Camera-type eye (tissue), 1 donor: ENCODE data around the gene ARF6. TPM values are rescaled to one million over a fixed set of nuclear protein-coding genes. Genes with fewer than 3 reads are reported as not detected.

Source experiments
- total RNA-seq: library from RNA; depleted of rRNA; stranded (reverse); fragments of >200 nt; gene quantifications from one replicate; pipeline ENCODE4 v1.2.3, GENCODE V29; 2014

The ARF6 gene
- 45.0 TPM for total RNA-seq

GRCh38 chr14:49892636-49893308 is at the start of gene ARF6:
Gene ARF6 (plus strand): TSS chr14:49893082. CDS start chr14:49893737, 655 bp downstream.

GRCh38 chr14:49852301-49853157 is 40.4 kb upstream of the ARF6 start, which contains the start of gene NEMF:
Gene NEMF (minus strand): TSS chr14:49852788. CDS start chr14:49852753, 35 bp downstream.

Other genes starting within 250 kb of the ARF6 start
- 14.3 TPM for gene POLE2, start 204.9 kb upstream of the ARF6 start, total RNA-seq
- 14.6 TPM for gene KLHDC1, start 200.0 kb upstream of the ARF6 start, total RNA-seq
- gene KLHDC2, start 124.9 kb upstream of the ARF6 start, total RNA-seq: 119 TPM
- gene NEMF, start 40.3 kb upstream of the ARF6 start, total RNA-seq: 157 TPM
- gene VCPKMT, start 223.5 kb downstream of the ARF6 start, total RNA-seq: 13.7 TPM